OCI-LY1 (cell line): ENCODE results near the gene AHCYL1.

Experiments used
- EZH2 ChIP-seq: fragments of 200-600 bp; sonication (generic), shearing (Covaris generic); IDR thresholded peaks from 2 replicates; pipeline ENCODE4 v1.8.0; 2017; ENCODE audit warnings: borderline replicate concordance, mixed run types, mild to moderate bottlenecking, antibody characterized with exemption, low read length, moderate library complexity, mixed read lengths
- TF ChIP-seq, protein P1 (sequence below): fragments of 200-600 bp; sonication (generic), shearing (Covaris generic); IDR thresholded peaks from 2 replicates; pipeline ENCODE4 v1.5.1; 2017; ENCODE audit warnings: mild to moderate bottlenecking, antibody characterized with exemption, low read length, moderate library complexity, mixed read lengths

DNA sequence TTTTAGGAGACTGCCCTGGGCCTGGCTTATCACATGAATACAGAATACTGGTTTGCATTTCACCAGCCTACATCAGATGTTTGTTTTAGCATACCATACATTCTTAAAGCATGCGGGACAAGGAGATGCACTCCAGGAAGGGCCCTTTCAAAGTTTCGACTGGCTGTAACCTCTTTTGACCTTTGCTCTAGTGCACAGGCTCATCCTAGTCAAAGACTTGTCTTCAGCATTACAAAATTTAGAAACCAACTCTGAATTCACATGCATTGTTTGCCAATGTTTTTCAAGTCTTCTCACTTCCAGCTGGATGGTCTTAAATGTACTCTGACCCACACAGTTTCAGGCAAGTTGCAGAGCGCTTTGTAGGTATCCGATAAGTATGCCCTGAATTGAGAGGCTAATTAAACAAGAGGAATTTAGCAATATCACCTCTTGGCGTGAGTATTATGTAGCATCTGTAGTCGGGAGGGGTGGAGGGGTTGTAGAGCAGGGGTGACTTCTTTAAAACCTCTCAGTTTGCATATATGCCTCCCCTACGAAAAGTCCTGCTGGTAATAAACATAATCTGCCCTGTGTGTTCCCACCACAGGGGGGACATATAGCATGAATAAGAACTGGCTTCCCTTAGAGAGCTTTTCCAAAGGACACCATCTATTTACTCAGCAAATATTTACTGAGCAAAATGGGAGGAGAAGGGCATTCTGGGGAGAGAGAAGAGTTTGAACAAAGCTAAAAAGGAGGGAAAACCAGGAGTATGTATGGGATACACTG lies 24.4 kb upstream of the AHCYL1 start:
- TF ChIP-seq, protein P1, sequence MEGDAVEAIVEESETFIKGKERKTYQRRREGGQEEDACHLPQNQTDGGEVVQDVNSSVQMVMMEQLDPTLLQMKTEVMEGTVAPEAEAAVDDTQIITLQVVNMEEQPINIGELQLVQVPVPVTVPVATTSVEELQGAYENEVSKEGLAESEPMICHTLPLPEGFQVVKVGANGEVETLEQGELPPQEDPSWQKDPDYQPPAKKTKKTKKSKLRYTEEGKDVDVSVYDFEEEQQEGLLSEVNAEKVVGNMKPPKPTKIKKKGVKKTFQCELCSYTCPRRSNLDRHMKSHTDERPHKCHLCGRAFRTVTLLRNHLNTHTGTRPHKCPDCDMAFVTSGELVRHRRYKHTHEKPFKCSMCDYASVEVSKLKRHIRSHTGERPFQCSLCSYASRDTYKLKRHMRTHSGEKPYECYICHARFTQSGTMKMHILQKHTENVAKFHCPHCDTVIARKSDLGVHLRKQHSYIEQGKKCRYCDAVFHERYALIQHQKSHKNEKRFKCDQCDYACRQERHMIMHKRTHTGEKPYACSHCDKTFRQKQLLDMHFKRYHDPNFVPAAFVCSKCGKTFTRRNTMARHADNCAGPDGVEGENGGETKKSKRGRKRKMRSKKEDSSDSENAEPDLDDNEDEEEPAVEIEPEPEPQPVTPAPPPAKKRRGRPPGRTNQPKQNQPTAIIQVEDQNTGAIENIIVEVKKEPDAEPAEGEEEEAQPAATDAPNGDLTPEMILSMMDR: no peak
- no peak for TF ChIP-seq EZH2
